ENCODE data around the gene SEC24D.

DNA sequence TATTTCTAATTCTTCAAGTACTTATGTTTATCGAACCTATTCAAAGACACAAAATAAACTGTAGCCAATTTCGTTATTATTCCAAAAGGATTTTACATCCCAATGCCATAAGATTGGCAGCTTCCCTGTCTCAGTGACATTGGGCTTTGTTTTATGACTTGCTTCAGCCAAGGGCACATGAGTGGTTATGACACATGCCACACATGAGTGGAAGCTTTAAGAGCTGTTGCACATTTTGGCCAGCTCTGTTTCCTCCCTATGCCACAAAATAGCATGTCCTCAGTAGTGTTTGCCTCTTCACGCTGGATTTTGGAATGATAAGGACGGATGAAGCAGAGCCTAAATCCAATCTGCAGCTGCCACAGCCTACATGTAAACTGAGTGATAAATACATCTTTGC is 21.9 kb downstream of the SEC24D start:
- TF ChIP-seq POLR2AphosphoS5 (IDR thresholded peaks at IDR 0.05; ENCODE audit: insufficient read depth, low read depth, low read length) = no peak
- no peak for TF ChIP-seq EZH2 (IDR thresholded peaks at IDR 0.05; ENCODE audit: borderline replicate concordance, low read depth, low read length, severe bottlenecking)
- TF ChIP-seq, protein P1, sequence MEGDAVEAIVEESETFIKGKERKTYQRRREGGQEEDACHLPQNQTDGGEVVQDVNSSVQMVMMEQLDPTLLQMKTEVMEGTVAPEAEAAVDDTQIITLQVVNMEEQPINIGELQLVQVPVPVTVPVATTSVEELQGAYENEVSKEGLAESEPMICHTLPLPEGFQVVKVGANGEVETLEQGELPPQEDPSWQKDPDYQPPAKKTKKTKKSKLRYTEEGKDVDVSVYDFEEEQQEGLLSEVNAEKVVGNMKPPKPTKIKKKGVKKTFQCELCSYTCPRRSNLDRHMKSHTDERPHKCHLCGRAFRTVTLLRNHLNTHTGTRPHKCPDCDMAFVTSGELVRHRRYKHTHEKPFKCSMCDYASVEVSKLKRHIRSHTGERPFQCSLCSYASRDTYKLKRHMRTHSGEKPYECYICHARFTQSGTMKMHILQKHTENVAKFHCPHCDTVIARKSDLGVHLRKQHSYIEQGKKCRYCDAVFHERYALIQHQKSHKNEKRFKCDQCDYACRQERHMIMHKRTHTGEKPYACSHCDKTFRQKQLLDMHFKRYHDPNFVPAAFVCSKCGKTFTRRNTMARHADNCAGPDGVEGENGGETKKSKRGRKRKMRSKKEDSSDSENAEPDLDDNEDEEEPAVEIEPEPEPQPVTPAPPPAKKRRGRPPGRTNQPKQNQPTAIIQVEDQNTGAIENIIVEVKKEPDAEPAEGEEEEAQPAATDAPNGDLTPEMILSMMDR (IDR thresholded peaks at IDR 0.05; ENCODE audit: extremely low read depth in 1 of 2, insufficient read depth in 1 of 2, low read depth in 1 of 2, low read length in 2 of 2) = no peak
- no peak for TF ChIP-seq POLR2A (IDR thresholded peaks at IDR 0.05; ENCODE audit: low read depth, low read length)
